Transverse colon (tissue), 4 donors: ENCODE data around the gene SMPX. TPM values are rescaled to one million over a fixed set of nuclear protein-coding genes. Genes with fewer than 3 reads are reported as not detected.

Experiments
- DNase-seq: peaks from one replicate; pipeline ENCODE4 v3.0.0-alpha.2; 2019
- H3K27ac ChIP-seq, 4 donors: fragments of 200-600 bp; sonication (generic); 2 replicates each; pipeline ENCODE4 v1.5.1; 2016 to 2018; ENCODE audit warnings: inconsistent platforms in 4 of 4
- H3K27me3 ChIP-seq: fragments of 200-600 bp; sonication (generic); 2 replicates; pipeline ENCODE4 v1.5.1; 2017; ENCODE audit warnings: inconsistent platforms
- H3K36me3 ChIP-seq, 4 donors: fragments of 200-600 bp; sonication (generic); 2 replicates each; pipeline ENCODE4 v1.5.1; 2017 to 2019; ENCODE audit warnings: inconsistent platforms in 4 of 4
- H3K4me1 ChIP-seq, 4 donors: fragments of 200-600 bp; sonication (generic); 2 replicates each; pipeline ENCODE4 v1.5.1; 2017 to 2020; ENCODE audit warnings: inconsistent platforms in 4 of 4
- H3K4me3 ChIP-seq, 4 donors: fragments of 200-600 bp; sonication (generic); 1 replicate in 1 of 4; 2 replicates in 3 of 4; pipeline versions ENCODE4 v1.5.1 to v1.6.1; 2017 to 2019; ENCODE audit warnings: inconsistent platforms in 4 of 4
- H3K9me3 ChIP-seq, 2 donors: fragments of 200-600 bp; sonication (generic); 2 replicates each; pipeline ENCODE4 v1.5.1; 2017 to 2019; ENCODE audit warnings: inconsistent platforms in 2 of 2
- EP300 ChIP-seq: sonication (generic); formaldehyde crosslinking; IDR thresholded peaks from one replicate; pipeline ENCODE4 v1.6.1; 2017; ENCODE audit warnings: antibody characterized with exemption, low read depth
- POLR2A ChIP-seq: fragments of 450-650 bp; IDR thresholded peaks from one replicate; pipeline ENCODE4 v1.6.1; 2016; ENCODE audit warnings: antibody characterized with exemption, mild to moderate bottlenecking, moderate library complexity
- POLR2AphosphoS5 ChIP-seq, 3 donors: sonication (generic); formaldehyde crosslinking; IDR thresholded peaks; one replicate each; pipeline ENCODE4 v1.6.1; 2016; ENCODE audit warnings: antibody characterized with exemption in 3 of 3
- WGBS, 2 donors: methylation state at CpG; one replicate each; pipeline ENCODE4 v1.1.5; 2018; ENCODE audit warnings: low coverage in 1 of 2; 5-methylcytosine and 5-hydroxymethylcytosine counted together
- in situ Hi-C, 4 donors: fragments of 200-750 bp; cut with MboI; loops; one replicate each; pipeline versions ENCODE4 v1.15.0 to v1.15.1; 2017; ENCODE audit warnings: low sequenced_read_pairs in 3 of 4, low pct_ligation_motif_present in 1 of 4, low pct_unique_long_range_greater_than_20kb in 1 of 4
- intact Hi-C: fragments of 100-400 bp; cut with DNase I; formaldehyde crosslinking; loops from one replicate; pipeline ENCODE4 v1.15.1; 2023; ENCODE audit warnings: low total_unique reads
- total RNA-seq, 4 donors: library from RNA; depleted of rRNA; stranded (reverse); fragments of >200 nt; gene quantifications; one replicate each; pipeline ENCODE4 v1.1.0, GENCODE V29; 2016
- TF ChIP-seq, protein P1 (sequence below), 5 experiments: fragments of 200-600 bp in 3 of 5; fragments of 450-650 bp in 2 of 5; sonication (generic) in 3 of 5; IDR thresholded peaks; 1 replicate in 2 of 5; 2 replicates in 3 of 5; pipeline ENCODE4 v1.5.1; 2016 to 2017; ENCODE audit warnings: antibody characterized with exemption in 5 of 5, inconsistent platforms in 3 of 5, mild to moderate bottlenecking in 2 of 5, moderate library complexity in 1 of 5

SMPX gene
- total RNA-seq, 4 donors from 2014 or later: 1.7 to 6.1 TPM; not detected in 2

DNA sequence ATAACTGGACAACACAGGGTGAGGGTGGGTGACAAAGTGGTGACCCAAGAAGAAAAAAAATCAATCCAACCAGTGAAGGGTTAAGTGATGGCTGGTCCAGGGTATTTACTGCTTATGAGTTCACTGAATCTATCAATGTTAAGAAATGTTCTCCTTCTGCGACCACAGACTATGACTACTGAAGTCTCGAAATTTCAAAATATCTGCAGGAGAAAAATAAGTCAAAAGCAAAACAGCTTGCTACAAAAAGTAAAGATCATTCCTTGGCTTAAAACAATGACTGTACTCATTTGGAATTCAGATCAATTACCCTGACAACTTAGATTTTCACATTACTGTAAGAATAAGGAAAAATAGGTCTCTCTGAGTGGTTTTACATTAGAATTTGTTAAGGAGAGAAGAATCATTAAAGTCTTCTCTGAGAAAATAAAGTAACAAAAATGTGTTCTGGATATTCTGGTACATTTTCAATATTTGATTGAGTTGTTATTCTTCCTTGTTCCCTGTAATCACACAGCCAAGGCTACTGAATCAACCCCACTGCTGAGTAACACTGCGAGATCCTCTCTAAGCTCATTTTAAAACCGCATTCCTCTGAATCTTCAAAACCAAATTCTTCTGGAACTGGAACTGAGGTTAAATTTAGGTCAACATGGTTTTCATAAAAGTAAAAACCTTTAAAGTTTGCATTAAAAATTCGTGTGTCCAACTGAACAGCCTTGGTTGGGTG is 22.7 kb downstream of the SMPX start:
- in situ Hi-C loops (loop anchor here in 3 of 4 donors (25.0 kb wide), 1 partner anchor 1198 kb away; no protein-coding TSS in a partner anchor), intact Hi-C loops (no loop called here)
- TF ChIP-seq EP300 (no peak), POLR2AphosphoS5 (IDR thresholded peaks at IDR 0.05) (no peak), POLR2A (no peak)
- TF ChIP-seq, protein P1, sequence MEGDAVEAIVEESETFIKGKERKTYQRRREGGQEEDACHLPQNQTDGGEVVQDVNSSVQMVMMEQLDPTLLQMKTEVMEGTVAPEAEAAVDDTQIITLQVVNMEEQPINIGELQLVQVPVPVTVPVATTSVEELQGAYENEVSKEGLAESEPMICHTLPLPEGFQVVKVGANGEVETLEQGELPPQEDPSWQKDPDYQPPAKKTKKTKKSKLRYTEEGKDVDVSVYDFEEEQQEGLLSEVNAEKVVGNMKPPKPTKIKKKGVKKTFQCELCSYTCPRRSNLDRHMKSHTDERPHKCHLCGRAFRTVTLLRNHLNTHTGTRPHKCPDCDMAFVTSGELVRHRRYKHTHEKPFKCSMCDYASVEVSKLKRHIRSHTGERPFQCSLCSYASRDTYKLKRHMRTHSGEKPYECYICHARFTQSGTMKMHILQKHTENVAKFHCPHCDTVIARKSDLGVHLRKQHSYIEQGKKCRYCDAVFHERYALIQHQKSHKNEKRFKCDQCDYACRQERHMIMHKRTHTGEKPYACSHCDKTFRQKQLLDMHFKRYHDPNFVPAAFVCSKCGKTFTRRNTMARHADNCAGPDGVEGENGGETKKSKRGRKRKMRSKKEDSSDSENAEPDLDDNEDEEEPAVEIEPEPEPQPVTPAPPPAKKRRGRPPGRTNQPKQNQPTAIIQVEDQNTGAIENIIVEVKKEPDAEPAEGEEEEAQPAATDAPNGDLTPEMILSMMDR (IDR thresholded peaks at IDR 0.05): no peak
- no peaks in the 10 kb centered on the region for H3K27me3 ChIP-seq
- no peak for DNase-seq
- H3K9me3 ChIP-seq: no peaks in the 10 kb centered on the region
- H3K27ac ChIP-seq: no peak overlapping the region
- no peaks in the 10 kb centered on the region for H3K36me3 ChIP-seq
- 64% methylated on average over 5 of the region's 5 CpGs; no CpG with 5 or more reads in 1 of the 2 donors for WGBS, 2 donors
- no peaks in the 10 kb centered on the region for H3K4me1 ChIP-seq
- H3K4me3 ChIP-seq: no peak overlapping the region

DNA sequence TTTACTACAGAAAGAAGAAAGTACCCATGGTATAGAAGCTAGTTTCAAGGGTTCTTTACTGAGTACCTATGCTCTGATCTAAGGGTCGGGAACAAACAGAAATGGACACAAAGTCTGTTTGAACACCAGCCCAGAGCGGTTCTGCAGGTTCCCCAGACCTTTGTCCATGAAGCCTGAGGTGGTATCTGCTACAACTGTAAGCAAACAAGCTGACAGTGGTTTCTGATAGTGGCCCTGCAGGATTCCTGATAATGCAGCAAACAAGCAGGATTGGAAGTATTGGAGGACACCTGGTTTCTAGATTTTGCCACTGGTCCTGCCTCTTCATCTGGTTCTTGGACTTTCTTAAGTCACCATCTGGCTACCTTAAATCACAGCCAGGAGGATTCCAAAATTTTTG is 23.7 kb downstream of the SMPX start:
- Histone ChIP-seq H3K9me3 (no peaks in the 10 kb centered on the region), H3K36me3 (no peaks in the 10 kb centered on the region), H3K27me3 (no peaks in the 10 kb centered on the region), H3K4me3 (no peak overlapping the region), H3K4me1 (no peaks in the 10 kb centered on the region), H3K27ac (no peak overlapping the region)
- DNase-seq: no peak
- in situ Hi-C loops (loop anchor here in 3 of 4 donors (25.0 kb wide), 1 partner anchor 1197 kb away; no protein-coding TSS in a partner anchor), intact Hi-C loops (no loop called here)
- TF ChIP-seq POLR2AphosphoS5 (IDR thresholded peaks at IDR 0.05) (no peak), EP300 (no peak), POLR2A (no peak)
- TF ChIP-seq, protein P1 (IDR thresholded peaks at IDR 0.05): no peak
- WGBS, 2 donors: 48% methylated on average over 2 of the region's 2 CpGs; no CpG with 5 or more reads in 1 of the 2 donors

DNA sequence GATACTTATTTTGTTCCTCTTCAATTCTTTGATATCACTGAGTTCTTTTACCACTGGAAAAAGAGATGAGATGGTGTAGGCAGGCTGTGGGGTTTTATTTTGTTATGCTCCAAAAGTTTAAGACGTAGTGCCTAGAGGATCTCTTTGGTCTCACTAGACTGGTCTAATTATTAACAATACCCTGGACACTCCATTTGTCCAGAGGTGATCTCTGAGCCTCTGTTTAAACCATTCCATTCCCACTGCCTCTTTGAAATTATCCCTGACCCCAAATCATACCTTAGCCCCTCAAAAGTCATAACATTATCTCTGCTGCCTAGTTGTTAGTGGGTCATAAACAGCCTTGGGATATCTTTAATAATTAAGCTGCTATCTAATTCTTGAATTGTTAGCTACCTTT is 24.2 kb downstream of the SMPX start:
- TF ChIP-seq EP300: no peak
- TF ChIP-seq, protein P1 (IDR thresholded peaks at IDR 0.05): no peak
- TF ChIP-seq POLR2A: no peak
- no peak for TF ChIP-seq POLR2AphosphoS5 (IDR thresholded peaks at IDR 0.05)
- Histone ChIP-seq H3K27me3 (no peaks in the 10 kb centered on the region), H3K36me3 (no peaks in the 10 kb centered on the region), H3K27ac (no peak overlapping the region), H3K4me3 (no peak overlapping the region), H3K9me3 (no peaks in the 10 kb centered on the region), H3K4me1 (no peaks in the 10 kb centered on the region)
- intact Hi-C loops: no loop called here
- 69% methylated on average over 1 of the region's 1 CpG; no CpG with 5 or more reads in 1 of the 2 donors for WGBS, 2 donors
- DNase-seq: no peak
- in situ Hi-C loops: loop anchor here in 3 of 4 donors (25.0 kb wide), 1 partner anchor 1196 kb away; no protein-coding TSS in a partner anchor

DNA sequence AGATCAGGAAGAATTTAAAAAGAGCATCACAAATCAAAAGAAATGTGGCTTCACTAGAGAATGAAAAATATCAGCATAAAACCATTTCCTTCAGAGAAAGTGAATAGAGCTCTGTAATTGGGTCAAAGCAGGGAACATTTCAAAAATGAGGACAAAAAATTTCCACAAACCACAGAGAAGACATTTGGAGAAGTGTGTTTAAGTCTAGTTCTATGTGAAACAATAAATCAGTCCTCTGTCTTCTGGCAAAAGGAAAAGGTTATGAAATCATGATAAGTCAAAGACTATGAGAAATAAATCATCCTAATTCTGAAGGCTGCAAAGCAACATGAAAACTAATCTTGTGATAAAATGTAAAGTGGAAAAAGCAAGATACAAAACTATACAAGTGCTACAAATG is 27.9 kb downstream of the SMPX start:
- in situ Hi-C loops: loop anchor here in 3 of 4 donors (25.0 kb wide), 1 partner anchor 1193 kb away; no protein-coding TSS in a partner anchor
- no peak for TF ChIP-seq POLR2AphosphoS5 (IDR thresholded peaks at IDR 0.05)
- no peak for TF ChIP-seq POLR2A
- H3K27ac ChIP-seq: no peak overlapping the region
- no peaks in the 10 kb centered on the region for H3K27me3 ChIP-seq
- H3K4me1 ChIP-seq: no peaks in the 10 kb centered on the region
- H3K9me3 ChIP-seq: no peaks in the 10 kb centered on the region
- H3K4me3 ChIP-seq: no peak overlapping the region
- intact Hi-C loops: no loop called here
- no peaks in the 10 kb centered on the region for H3K36me3 ChIP-seq
- no peak for DNase-seq
